MM.1S (cell line): ENCODE measurements around the gene C2orf74.

Source experiments
- CTCF ChIP-seq: fragments of 300-600 bp; sonication (generic); IDR thresholded peaks from 2 replicates; pipeline ENCODE4 v1.5.1; 2016; ENCODE audit warnings: antibody characterized with exemption, low read length, mixed read lengths
- EZH2 ChIP-seq: fragments of 300-600 bp; sonication (generic); optimal IDR thresholded peaks from 2 replicates; pipeline ENCODE3; 2017; ENCODE audit warnings: low read depth, mild to moderate bottlenecking, antibody characterized with exemption, low read length, mixed read lengths
- EZH2phosphoT487 ChIP-seq: fragments of 300-600 bp; sonication (generic); IDR thresholded peaks from 2 replicates; pipeline ENCODE4 v1.6.1; 2018; ENCODE audit warnings: antibody characterized with exemption, low read length

DNA sequence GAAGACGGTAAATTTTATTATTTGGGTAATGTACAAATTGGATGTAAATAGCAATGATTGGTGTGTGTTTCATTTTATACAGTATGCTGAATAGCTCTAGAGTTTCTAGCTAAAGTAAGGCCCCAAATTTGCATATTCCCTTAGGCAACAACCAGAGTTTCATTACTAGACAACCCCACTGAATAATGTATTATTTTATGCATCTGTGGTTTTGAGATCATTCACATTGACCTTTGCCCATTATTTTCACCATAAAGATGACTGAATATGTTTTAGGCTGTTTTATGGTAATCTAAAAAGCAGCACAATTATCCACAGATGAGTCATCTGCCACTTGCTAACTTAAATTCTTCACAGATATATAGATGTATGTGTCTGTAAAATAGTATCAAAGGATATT, 44.5 kb upstream of the C2orf74 start:
- TF ChIP-seq CTCF, result no peak
- TF ChIP-seq EZH2, result no peak
- no peak for TF ChIP-seq EZH2phosphoT487
